ENCODE results near the gene TOMM70. TPM values are rescaled to one million over a fixed set of nuclear protein-coding genes. Genes with fewer than 3 reads are reported as not detected.

Gene TOMM70
- polyA plus RNA-seq, 3 donors: 4.9 to 6.3 (median 6.3) TPM

DNA sequence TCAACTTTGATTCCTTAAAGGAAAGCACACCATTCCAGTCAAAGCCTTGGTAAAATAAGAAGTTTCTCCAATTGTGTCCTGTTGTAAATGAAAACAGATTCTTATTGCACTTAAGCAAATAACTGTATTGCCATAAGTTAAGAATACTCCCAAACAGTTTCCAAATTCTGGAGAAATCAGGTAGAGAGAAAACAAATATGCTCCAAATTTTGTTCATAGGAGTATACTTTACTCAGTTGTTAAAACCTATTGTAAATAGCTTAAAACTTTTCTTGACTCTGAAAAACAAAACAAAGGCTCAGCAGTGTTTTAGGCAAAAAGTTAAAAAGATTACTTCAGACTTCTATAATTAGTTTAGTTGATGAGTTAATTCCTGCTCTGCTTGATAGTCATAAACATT lies 42.8 kb upstream of the TOMM70 start:
- peaks cover 0 to 2% (median 2%) of the 10 kb centered on the region in 3 donors for H3K27me3 Mint-ChIP-seq (ENCODE audit: low read depth in 3 of 3)
- intact Hi-C loops (cut with micrococcal nuclease): no loop called here
- H3K27ac Mint-ChIP-seq: no peak overlapping the region
- TF ChIP-seq, protein P1, sequence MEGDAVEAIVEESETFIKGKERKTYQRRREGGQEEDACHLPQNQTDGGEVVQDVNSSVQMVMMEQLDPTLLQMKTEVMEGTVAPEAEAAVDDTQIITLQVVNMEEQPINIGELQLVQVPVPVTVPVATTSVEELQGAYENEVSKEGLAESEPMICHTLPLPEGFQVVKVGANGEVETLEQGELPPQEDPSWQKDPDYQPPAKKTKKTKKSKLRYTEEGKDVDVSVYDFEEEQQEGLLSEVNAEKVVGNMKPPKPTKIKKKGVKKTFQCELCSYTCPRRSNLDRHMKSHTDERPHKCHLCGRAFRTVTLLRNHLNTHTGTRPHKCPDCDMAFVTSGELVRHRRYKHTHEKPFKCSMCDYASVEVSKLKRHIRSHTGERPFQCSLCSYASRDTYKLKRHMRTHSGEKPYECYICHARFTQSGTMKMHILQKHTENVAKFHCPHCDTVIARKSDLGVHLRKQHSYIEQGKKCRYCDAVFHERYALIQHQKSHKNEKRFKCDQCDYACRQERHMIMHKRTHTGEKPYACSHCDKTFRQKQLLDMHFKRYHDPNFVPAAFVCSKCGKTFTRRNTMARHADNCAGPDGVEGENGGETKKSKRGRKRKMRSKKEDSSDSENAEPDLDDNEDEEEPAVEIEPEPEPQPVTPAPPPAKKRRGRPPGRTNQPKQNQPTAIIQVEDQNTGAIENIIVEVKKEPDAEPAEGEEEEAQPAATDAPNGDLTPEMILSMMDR (IDR thresholded peaks at IDR 0.05): no peak
- no peak overlapping the region for H3K4me2 ChIP-seq (replicated peaks; ENCODE audit: extremely low read depth, low read length, poor library complexity, severe bottlenecking)
- H3K36me3 ChIP-seq (replicated peaks in 1 of 2; ENCODE audit: control insufficient read depth in 1 of 2, insufficient read depth in 2 of 2, low read length in 2 of 2): no peaks in the 10 kb centered on the region
- H3K36me3 Mint-ChIP-seq: no peaks in the 10 kb centered on the region
- peaks cover 1 to 15% (median 9%) of the 10 kb centered on the region in 7 donors for H3K9me3 Mint-ChIP-seq
- DNase-seq: no peak
- H3K79me2 ChIP-seq (ENCODE audit: insufficient read depth, low read length): no peaks in the 10 kb centered on the region
- no peak overlapping the region for H3K4me3 Mint-ChIP-seq
- no peak overlapping the region for H3K4me3 ChIP-seq (replicated peaks in 1 of 3; ENCODE audit: low read depth in 2 of 3, low read length in 3 of 3)
- H3K27ac ChIP-seq (ENCODE audit: low read depth in 1 of 2, low read length in 2 of 2): no peak overlapping the region
- H3K4me1 Mint-ChIP-seq: no peaks in the 10 kb centered on the region
- H3K27me3 ChIP-seq (ENCODE audit: control insufficient read depth in 2 of 2, insufficient read depth in 2 of 2, low read length in 2 of 2): no peaks in the 10 kb centered on the region
- no peaks in the 10 kb centered on the region for H4K20me1 ChIP-seq (ENCODE audit: insufficient read depth, low read length)
- H3K9ac ChIP-seq (ENCODE audit: insufficient read depth, low read length, poor library complexity, severe bottlenecking): no peak overlapping the region
- no peaks in the 10 kb centered on the region for H3K9me3 ChIP-seq (replicated peaks in 1 of 2; ENCODE audit: control insufficient read depth in 1 of 2, insufficient read depth in 1 of 2, low read length in 2 of 2)
- H3K4me1 ChIP-seq (ENCODE audit: control insufficient read depth in 1 of 2, insufficient read depth in 2 of 2, low read length in 2 of 2): no peaks in the 10 kb centered on the region
- no peak overlapping the region for H2AFZ ChIP-seq (ENCODE audit: insufficient read depth, low read depth, low read length, poor library complexity, severe bottlenecking)

DNA sequence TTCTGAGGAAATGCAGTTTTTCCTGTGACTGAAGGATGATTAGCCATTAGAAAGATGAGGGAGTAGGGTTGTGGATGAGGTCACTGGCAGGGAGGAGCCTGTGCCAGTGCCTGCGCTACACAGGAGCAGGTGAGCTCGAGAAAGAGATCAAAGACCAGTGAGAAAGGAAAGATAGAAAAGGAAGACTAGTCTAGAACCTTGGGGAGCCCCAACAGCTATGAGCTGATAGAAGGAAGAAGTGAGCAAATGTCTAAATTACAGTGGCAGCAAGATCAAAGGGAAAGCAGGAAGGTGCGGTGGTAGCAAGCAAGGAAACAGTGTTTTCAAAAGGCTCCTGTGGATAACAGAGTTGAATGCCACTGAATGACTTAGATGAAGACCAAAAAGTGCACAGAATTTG lies 40.0 kb upstream of the TOMM70 start:
- no peak overlapping the region for H3K27ac ChIP-seq (ENCODE audit: low read depth in 1 of 2, low read length in 2 of 2)
- H3K36me3 ChIP-seq (replicated peaks in 1 of 2; ENCODE audit: control insufficient read depth in 1 of 2, insufficient read depth in 2 of 2, low read length in 2 of 2): no peaks in the 10 kb centered on the region
- H3K79me2 ChIP-seq (ENCODE audit: insufficient read depth, low read length): no peaks in the 10 kb centered on the region
- intact Hi-C loops (cut with micrococcal nuclease): no loop called here
- Mint-ChIP-seq H3K27ac (no peak overlapping the region), H3K4me3 (no peak overlapping the region), H3K4me1 (peaks cover 2% of the 10 kb centered on the region), H3K9me3 (peaks cover 0 to 9% (median 1%) of the 10 kb centered on the region in 7 donors), H3K36me3 (no peaks in the 10 kb centered on the region), H3K27me3 (ENCODE audit: low read depth in 3 of 3) (peaks cover 0 to 2% (median 0%) of the 10 kb centered on the region in 3 donors)
- no peaks in the 10 kb centered on the region for H4K20me1 ChIP-seq (ENCODE audit: insufficient read depth, low read length)
- no peak overlapping the region for H3K4me3 ChIP-seq (replicated peaks in 1 of 3; ENCODE audit: low read depth in 2 of 3, low read length in 3 of 3)
- no peaks in the 10 kb centered on the region for H3K27me3 ChIP-seq (ENCODE audit: control insufficient read depth in 2 of 2, insufficient read depth in 2 of 2, low read length in 2 of 2)
- no peak for DNase-seq
- TF ChIP-seq, protein P1 (IDR thresholded peaks at IDR 0.05): no peak
- no peak overlapping the region for H3K9ac ChIP-seq (ENCODE audit: insufficient read depth, low read length, poor library complexity, severe bottlenecking)
- 92% methylated on average over 3 of the region's 3 CpGs for WGBS (ENCODE audit: insufficient coverage)
- H2AFZ ChIP-seq (ENCODE audit: insufficient read depth, low read depth, low read length, poor library complexity, severe bottlenecking): no peak overlapping the region
- H3K4me1 ChIP-seq (ENCODE audit: control insufficient read depth in 1 of 2, insufficient read depth in 2 of 2, low read length in 2 of 2): no peaks in the 10 kb centered on the region
- no peaks in the 10 kb centered on the region for H3K9me3 ChIP-seq (replicated peaks in 1 of 2; ENCODE audit: control insufficient read depth in 1 of 2, insufficient read depth in 1 of 2, low read length in 2 of 2)
- no peak overlapping the region for H3K4me2 ChIP-seq (replicated peaks; ENCODE audit: extremely low read depth, low read length, poor library complexity, severe bottlenecking)
